HepG2 (cell line): Measurements from ENCODE around the gene SLC24A5. TPM values are rescaled to one million over a fixed set of nuclear protein-coding genes. Genes with fewer than 3 reads are reported as not detected.

ENCODE experiments used
- ATAC-seq: fragments of 200-7000 bp; cut with Tn5 transposase; 3 replicates; pipeline ENCODE4 v1.9.1; 2020; ENCODE audit warnings: mild to moderate bottlenecking, moderate library complexity
- BruUV-seq: library from RNA; stranded (reverse); fragments of 400-500 nt; replicated peaks from 2 replicates; lab custom pipeline; 2021; lab: Mats Ljungman, UMichigan
- CTCF ChIA-PET: fragments of 300-600 bp; formaldehyde crosslinking; extraction: SDS; loops from one replicate; lab custom pipeline; 2021; ENCODE audit warnings: low total read pairs, inconsistent platforms, low intra/inter-chr PET ratio; lab: Yijun Ruan, JAX
- POLR2A ChIA-PET: fragments of 350-600 bp; sonication (Branson Sonifier 250); formaldehyde crosslinking; loops from one replicate; lab custom pipeline; 2020; ENCODE audit warnings: antibody characterized with exemption, inconsistent platforms; lab: Yijun Ruan, JAX
- DNase-seq: peaks from one replicate; pipeline ENCODE4 v3.0.0-alpha.2; 2015; ENCODE audit warnings: low spot score
- FAIRE-seq: peaks from 3 replicates; lab custom pipeline; 2011; peaks lifted over from hg19 to GRCh38; lab: Jason Lieb, UNC
- H2AFZ ChIP-seq: one replicate; pipeline ENCODE4 v1.6.1; 2011; ENCODE audit warnings: low read length, inconsistent platforms
- H3K27ac ChIP-seq: fragments of 300-600 bp; 3 replicates; pipeline ENCODE4 v1.8.0; 2011; ENCODE audit warnings: mixed run types, mild to moderate bottlenecking, mixed read lengths, low read length, inconsistent platforms; ENCODE audit not compliant: insufficient read depth; ENCODE audit errors: extremely low read length
- H3K27me3 ChIP-seq, 2 experiments: fragments of 200-600 bp in 1 of 2; 2 replicates in 1 of 2; 3 replicates in 1 of 2; pipeline versions ENCODE4 v1.6.0 to v1.8.0; 2011; ENCODE audit warnings: low read length in 2 of 2, mild to moderate bottlenecking in 2 of 2, moderate library complexity in 2 of 2, inconsistent platforms in 1 of 2; ENCODE audit not compliant: insufficient read depth in 2 of 2, control insufficient read depth in 1 of 2
- H3K36me3 ChIP-seq, 2 experiments: fragments of 200-600 bp in 1 of 2; replicated peaks in 1 of 2; 2 replicates in 1 of 2; 3 replicates in 1 of 2; pipeline versions ENCODE4 v1.5.1 to v1.8.0; 2011; ENCODE audit warnings: low read length in 2 of 2, inconsistent platforms in 1 of 2; ENCODE audit not compliant: insufficient read depth in 2 of 2, control insufficient read depth in 1 of 2
- H3K4me1 ChIP-seq: 2 replicates; pipeline ENCODE4 v1.5.1; 2012; ENCODE audit warnings: low read length, inconsistent platforms; ENCODE audit not compliant: insufficient read depth
- H3K4me2 ChIP-seq: 2 replicates; pipeline ENCODE4 v1.6.0; 2011; ENCODE audit warnings: low read depth, low read length, inconsistent platforms
- H3K4me3 ChIP-seq, 3 experiments: fragments of 200-600 bp in 1 of 3; sonication (generic), shearing (Covaris generic) in 1 of 3; replicated peaks in 1 of 3; 2 replicates each; pipeline ENCODE4 v1.5.1; 2011 to 2016; ENCODE audit warnings: low read length in 3 of 3, inconsistent platforms in 2 of 3, low read depth in 2 of 3, mild to moderate bottlenecking in 2 of 3, control low read depth in 1 of 3, mixed read lengths in 1 of 3; ENCODE audit not compliant: insufficient read depth in 1 of 3
- H3K79me2 ChIP-seq: one replicate; pipeline ENCODE4 v1.6.1; 2011; ENCODE audit warnings: low read length, inconsistent platforms; ENCODE audit not compliant: insufficient read depth
- H3K9ac ChIP-seq: 2 replicates; pipeline ENCODE4 v1.6.0; 2011; ENCODE audit warnings: mild to moderate bottlenecking, low read depth, low read length, inconsistent platforms; ENCODE audit not compliant: insufficient read depth
- H3K9me3 ChIP-seq: 2 replicates; pipeline ENCODE4 v1.5.1; 2012; ENCODE audit warnings: mild to moderate bottlenecking, low read length
- H4K20me1 ChIP-seq: 2 replicates; pipeline ENCODE4 v1.6.0; 2011; ENCODE audit warnings: inconsistent platforms, mild to moderate bottlenecking, low read length, moderate library complexity; ENCODE audit not compliant: insufficient read depth
- KLF11 ChIP-seq: IDR thresholded peaks from 2 replicates; pipeline ENCODE4 v1.6.1; 2016; ENCODE audit warnings: missing compliant biosample characterization
- KLF12 ChIP-seq: sonication (generic); formaldehyde crosslinking; IDR thresholded peaks from 2 replicates; pipeline ENCODE4 v1.4.0; 2020; ENCODE audit warnings: missing genetic modification reagents, borderline replicate concordance
- NR2F1 ChIP-seq, 2 experiments: fragments of 450-650 bp in 1 of 2; formaldehyde crosslinking in 1 of 2; IDR thresholded peaks; 2 replicates each; pipeline versions ENCODE4 v1.5.0 to v1.6.1; 2016 to 2020; ENCODE audit warnings: mild to moderate bottlenecking in 1 of 2, missing compliant biosample characterization in 1 of 2, missing genetic modification reagents in 1 of 2, moderate library complexity in 1 of 2
- RXRA ChIP-seq: sonication (generic); formaldehyde crosslinking; IDR thresholded peaks from 2 replicates; pipeline ENCODE4 v1.5.1; 2020; ENCODE audit warnings: missing genetic modification reagents
- SMARCC2 ChIP-seq: fragments of 450-650 bp; IDR thresholded peaks from 2 replicates; pipeline ENCODE4 v1.6.1; 2017; ENCODE audit warnings: antibody characterized with exemption, mild to moderate bottlenecking
- SP5 ChIP-seq: IDR thresholded peaks from 2 replicates; pipeline ENCODE4 v1.6.1; 2016; ENCODE audit warnings: low read depth, borderline replicate concordance
- THAP7 ChIP-seq: sonication (generic); formaldehyde crosslinking; IDR thresholded peaks from 2 replicates; pipeline ENCODE4 v1.8.1; 2023; ENCODE audit warnings: mild to moderate bottlenecking, missing genetic modification reagents
- XRCC5 ChIP-seq: fragments of 200-400 bp; formaldehyde crosslinking; optimal IDR thresholded peaks from 2 replicates; pipeline ENCODE3; 2017; ENCODE audit warnings: mild to moderate bottlenecking, low read length
- ZBTB21 ChIP-seq: sonication (generic); formaldehyde crosslinking; IDR thresholded peaks from 2 replicates; pipeline ENCODE4 v1.4.0; 2020; ENCODE audit warnings: missing genetic modification reagents
- ZBTB25 ChIP-seq: IDR thresholded peaks from 2 replicates; pipeline ENCODE4 v1.6.1; 2018; ENCODE audit warnings: missing genetic modification reagents
- ZNF34 ChIP-seq: sonication (generic); formaldehyde crosslinking; IDR thresholded peaks from 2 replicates; pipeline ENCODE4 v1.4.0; 2020; ENCODE audit warnings: mild to moderate bottlenecking, missing genetic modification reagents, borderline replicate concordance
- ZNF781 ChIP-seq: sonication (generic); formaldehyde crosslinking; IDR thresholded peaks from 2 replicates; pipeline ENCODE4 v1.5.1; 2020; ENCODE audit warnings: borderline replicate concordance, mild to moderate bottlenecking, missing genetic modification reagents; ENCODE audit errors: not compliant biosample characterization
- WGBS: methylation state at CpG from one replicate; pipeline ENCODE4 v1.1.6; 2017; ENCODE audit warnings: low lambda C conversion rate; 5-methylcytosine and 5-hydroxymethylcytosine counted together
- in situ Hi-C: cut with HindIII; loops from 2 replicates; pipeline ENCODE4 v1.10.0; 2017; ENCODE audit warnings: low pct_unique_long_range_greater_than_20kb; ENCODE audit not compliant: extremely low pct_ligation_motif_present
- intact Hi-C: fragments of 100-400 bp; cut with micrococcal nuclease; formaldehyde crosslinking; loops from one replicate; pipeline ENCODE4 v1.10.0; 2022; ENCODE audit not compliant: unreplicated experiment
- polyA plus RNA-seq, 8 experiments: library from polyadenylated mRNA; depleted of rRNA in 3 of 8; stranded (reverse) in 7 of 8; unstranded in 1 of 8; fragments of >200 nt; fragmentation: Illumina TruSeq in 4 of 8; extraction: Trizol in 4 of 8; gene quantifications; 2 replicates each; pipeline versions ENCODE4 v1.2.1 to v1.2.3, GENCODE V29; 2011 to 2016; ENCODE audit warnings: low read depth in 4 of 8, missing spikeins in 1 of 8, mixed read lengths in 1 of 8; ENCODE audit not compliant: insufficient read depth in 1 of 8
- total RNA-seq, 5 experiments: library from RNA; depleted of rRNA; stranded (reverse); fragments of >200 nt; fragmentation: Illumina TruSeq; extraction: Trizol; gene quantifications; 2 replicates each; pipeline ENCODE4 v1.2.3, GENCODE V29; 2016; ENCODE audit warnings: low read depth in 1 of 5
- TF ChIP-seq, protein P1 (sequence below): sonication (generic); formaldehyde crosslinking; IDR thresholded peaks from 2 replicates; pipeline ENCODE4 v1.5.1; 2020; ENCODE audit warnings: missing genetic modification reagents, mild to moderate bottlenecking, borderline replicate concordance
- TF ChIP-seq, protein P2 (sequence below): sonication (generic); formaldehyde crosslinking; IDR thresholded peaks from 2 replicates; pipeline ENCODE4 v1.5.1; 2020; ENCODE audit warnings: mild to moderate bottlenecking, missing genetic modification reagents
- TF ChIP-seq, protein P3 (sequence below): sonication (generic); formaldehyde crosslinking; IDR thresholded peaks from 2 replicates; pipeline ENCODE4 v1.4.0; 2020; ENCODE audit warnings: mild to moderate bottlenecking, missing genetic modification reagents

SLC24A5 gene
- total and polyA plus RNA-seq, 2 of the 13 experiments (the other 11 are each of a cell fraction or from before 2014, with no cell fraction given) = not detected

- Histone ChIP-seq H3K27ac (no peak overlapping the region), H3K9ac (no peak overlapping the region), H3K36me3 (no peaks in the 10 kb centered on the region), H3K4me1 (no peaks in the 10 kb centered on the region), H2AFZ (no peak overlapping the region), H3K27me3 (no peaks in the 10 kb centered on the region), H3K4me3 (no peak overlapping the region), H4K20me1 (no peaks in the 10 kb centered on the region), H3K9me3 (no peaks in the 10 kb centered on the region), H3K79me2 (no peaks in the 10 kb centered on the region), H3K4me2 (no peak overlapping the region)
- CTCF ChIA-PET = no interaction called here
- DNase-seq = no peak
- FAIRE-seq = no peak
- no peak for ATAC-seq
- in situ Hi-C loops (no loop called here), intact Hi-C loops (no loop called here)
- WGBS = 55% methylated on average over 1 of the region's 1 CpG
- BruUV-seq = no TSS peak
- POLR2A ChIA-PET = no interaction called here
- TF ChIP-seq ZBTB21 (no peak), KLF12 (CRISPR knock-in tag) (no peak), NR2F1 (CRISPR knock-in tag; IDR thresholded peaks at IDR 0.05) (no peak), ZNF34 (CRISPR knock-in tag) (no peak), ZBTB25 (CRISPR knock-in tag) (no peak), KLF11 (no peak), SP5 (no peak), RXRA (no peak), ZNF781 (CRISPR knock-in tag) (no peak), SMARCC2 (no peak), THAP7 (no peak), XRCC5 (no peak)
- TF ChIP-seq, protein P1, sequence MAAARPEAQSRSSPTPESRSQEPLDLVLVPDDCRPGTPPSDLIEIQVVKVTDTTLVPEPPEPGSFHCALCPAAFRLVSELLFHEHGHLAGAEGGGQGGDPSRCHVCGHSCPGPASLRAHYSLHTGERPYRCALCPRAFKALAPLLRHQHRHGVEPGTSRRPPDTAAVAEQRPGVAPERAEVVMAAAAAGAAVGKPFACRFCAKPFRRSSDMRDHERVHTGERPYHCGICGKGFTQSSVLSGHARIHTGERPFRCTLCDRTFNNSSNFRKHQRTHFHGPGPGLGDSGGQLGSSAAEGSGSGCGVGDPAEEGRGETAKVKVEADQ (CRISPR knock-in tag) = no peak
- TF ChIP-seq, protein P2, sequence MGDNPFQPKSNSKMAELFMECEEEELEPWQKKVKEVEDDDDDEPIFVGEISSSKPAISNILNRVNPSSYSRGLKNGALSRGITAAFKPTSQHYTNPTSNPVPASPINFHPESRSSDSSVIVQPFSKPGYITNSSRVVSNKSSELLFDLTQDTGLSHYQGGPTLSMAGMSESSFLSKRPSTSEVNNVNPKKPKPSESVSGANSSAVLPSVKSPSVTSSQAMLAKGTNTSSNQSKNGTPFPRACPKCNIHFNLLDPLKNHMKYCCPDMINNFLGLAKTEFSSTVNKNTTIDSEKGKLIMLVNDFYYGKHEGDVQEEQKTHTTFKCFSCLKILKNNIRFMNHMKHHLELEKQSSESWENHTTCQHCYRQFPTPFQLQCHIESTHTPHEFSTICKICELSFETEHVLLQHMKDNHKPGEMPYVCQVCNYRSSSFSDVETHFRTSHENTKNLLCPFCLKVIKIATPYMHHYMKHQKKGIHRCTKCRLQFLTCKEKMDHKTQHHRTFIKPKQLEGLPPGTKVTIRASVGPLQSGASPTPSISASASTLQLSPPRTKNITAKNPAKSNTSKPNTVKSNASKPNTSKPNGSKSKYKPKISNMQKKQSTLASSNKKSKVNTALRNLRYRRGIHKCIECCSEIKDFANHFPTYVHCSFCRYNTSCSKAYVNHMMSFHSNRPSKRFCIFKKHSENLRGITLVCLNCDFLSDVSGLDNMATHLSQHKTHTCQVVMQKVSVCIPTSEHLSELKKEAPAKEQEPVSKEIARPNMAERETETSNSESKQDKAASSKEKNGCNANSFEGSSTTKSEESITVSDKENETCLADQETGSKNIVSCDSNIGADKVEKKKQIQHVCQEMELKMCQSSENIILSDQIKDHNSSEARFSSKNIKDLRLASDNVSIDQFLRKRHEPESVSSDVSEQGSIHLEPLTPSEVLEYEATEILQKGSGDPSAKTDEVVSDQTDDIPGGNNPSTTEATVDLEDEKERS (CRISPR knock-in tag) = no peak
- TF ChIP-seq, protein P3, sequence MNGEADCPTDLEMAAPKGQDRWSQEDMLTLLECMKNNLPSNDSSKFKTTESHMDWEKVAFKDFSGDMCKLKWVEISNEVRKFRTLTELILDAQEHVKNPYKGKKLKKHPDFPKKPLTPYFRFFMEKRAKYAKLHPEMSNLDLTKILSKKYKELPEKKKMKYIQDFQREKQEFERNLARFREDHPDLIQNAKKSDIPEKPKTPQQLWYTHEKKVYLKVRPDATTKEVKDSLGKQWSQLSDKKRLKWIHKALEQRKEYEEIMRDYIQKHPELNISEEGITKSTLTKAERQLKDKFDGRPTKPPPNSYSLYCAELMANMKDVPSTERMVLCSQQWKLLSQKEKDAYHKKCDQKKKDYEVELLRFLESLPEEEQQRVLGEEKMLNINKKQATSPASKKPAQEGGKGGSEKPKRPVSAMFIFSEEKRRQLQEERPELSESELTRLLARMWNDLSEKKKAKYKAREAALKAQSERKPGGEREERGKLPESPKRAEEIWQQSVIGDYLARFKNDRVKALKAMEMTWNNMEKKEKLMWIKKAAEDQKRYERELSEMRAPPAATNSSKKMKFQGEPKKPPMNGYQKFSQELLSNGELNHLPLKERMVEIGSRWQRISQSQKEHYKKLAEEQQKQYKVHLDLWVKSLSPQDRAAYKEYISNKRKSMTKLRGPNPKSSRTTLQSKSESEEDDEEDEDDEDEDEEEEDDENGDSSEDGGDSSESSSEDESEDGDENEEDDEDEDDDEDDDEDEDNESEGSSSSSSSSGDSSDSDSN (CRISPR knock-in tag) = no peak
Observed at GRCh38 chr15:48143856-48144255, 23.1 kb downstream of the SLC24A5 start.
